Measurements from ENCODE around the gene ARL2.

DNA sequence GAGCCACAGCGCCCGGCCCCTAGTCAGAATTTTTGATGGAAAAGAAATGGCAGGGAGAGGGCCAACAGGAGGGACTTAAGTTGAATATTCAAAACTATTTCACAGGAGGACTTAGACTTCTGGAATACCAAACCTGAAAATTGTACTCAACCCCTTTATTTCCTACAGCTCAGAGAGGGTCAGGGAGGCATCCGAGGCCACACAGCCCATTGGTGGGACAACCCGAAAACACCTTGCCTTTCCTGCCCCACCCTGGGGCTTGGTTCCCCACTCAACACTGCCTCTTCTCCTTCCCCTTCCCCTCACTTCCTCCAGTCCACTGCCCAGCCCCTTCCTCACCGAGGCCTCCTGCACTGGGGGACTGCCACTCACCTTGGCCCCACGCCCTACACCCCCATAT lies 43.0 kb downstream of the ARL2 start:
- TF ChIP-seq, protein P1, sequence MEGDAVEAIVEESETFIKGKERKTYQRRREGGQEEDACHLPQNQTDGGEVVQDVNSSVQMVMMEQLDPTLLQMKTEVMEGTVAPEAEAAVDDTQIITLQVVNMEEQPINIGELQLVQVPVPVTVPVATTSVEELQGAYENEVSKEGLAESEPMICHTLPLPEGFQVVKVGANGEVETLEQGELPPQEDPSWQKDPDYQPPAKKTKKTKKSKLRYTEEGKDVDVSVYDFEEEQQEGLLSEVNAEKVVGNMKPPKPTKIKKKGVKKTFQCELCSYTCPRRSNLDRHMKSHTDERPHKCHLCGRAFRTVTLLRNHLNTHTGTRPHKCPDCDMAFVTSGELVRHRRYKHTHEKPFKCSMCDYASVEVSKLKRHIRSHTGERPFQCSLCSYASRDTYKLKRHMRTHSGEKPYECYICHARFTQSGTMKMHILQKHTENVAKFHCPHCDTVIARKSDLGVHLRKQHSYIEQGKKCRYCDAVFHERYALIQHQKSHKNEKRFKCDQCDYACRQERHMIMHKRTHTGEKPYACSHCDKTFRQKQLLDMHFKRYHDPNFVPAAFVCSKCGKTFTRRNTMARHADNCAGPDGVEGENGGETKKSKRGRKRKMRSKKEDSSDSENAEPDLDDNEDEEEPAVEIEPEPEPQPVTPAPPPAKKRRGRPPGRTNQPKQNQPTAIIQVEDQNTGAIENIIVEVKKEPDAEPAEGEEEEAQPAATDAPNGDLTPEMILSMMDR (conservative IDR thresholded peaks at IDR 0.05; ENCODE audit: low read depth, low read length): no peak
- no peak for TF ChIP-seq EZH2 (IDR thresholded peaks at IDR 0.05; ENCODE audit: borderline replicate concordance, low read depth, low read length, poor library complexity, severe bottlenecking)

Data from A673 (cell line).